ENCODE data around the gene ERCC5. TPM values are rescaled to one million over a fixed set of nuclear protein-coding genes. Genes with fewer than 3 reads are reported as not detected.

Gene ERCC5
- total and polyA plus RNA-seq, 7 donors: 13.5 to 37.4 (median 24.3) TPM

- intact Hi-C loops (cut with DNase I): no loop called here
- Histone ChIP-seq H3K4me3 (no peak overlapping the region), H3K9me3 (no peaks in the 10 kb centered on the region), H3K36me3 (ENCODE audit: insufficient read depth in 1 of 2, low read depth in 1 of 2) (peaks cover 9 to 94% of the 10 kb centered on the region in 2 donors), H3K27ac (no peak overlapping the region), H3K4me1 (no peaks in the 10 kb centered on the region), H3K27me3 (ENCODE audit: insufficient read depth in 3 of 3, low read length in 2 of 3) (no peaks in the 10 kb centered on the region)
- no peak for DNase-seq
- ATAC-seq: no peak
- WGBS, 3 donors: 74 to 95% (median 81%) methylated on average over 1 of the region's 1 CpG
- no peak for TF ChIP-seq CTCF (IDR thresholded peaks at IDR 0.05)
Measured at GRCh38 chr13:102838273-102838672, 7.6 kb upstream of the ERCC5 start.

- no peak for TF ChIP-seq CTCF (IDR thresholded peaks at IDR 0.05)
- ATAC-seq (no peak), DNase-seq (no peak)
- intact Hi-C loops (cut with DNase I): no loop called here
- Histone ChIP-seq H3K36me3 (ENCODE audit: insufficient read depth in 1 of 2, low read depth in 1 of 2) (peaks cover 9 to 89% of the 10 kb centered on the region in 2 donors), H3K4me1 (no peaks in the 10 kb centered on the region), H3K27me3 (ENCODE audit: insufficient read depth in 3 of 3, low read length in 2 of 3) (no peaks in the 10 kb centered on the region), H3K4me3 (no peak overlapping the region), H3K27ac (no peak overlapping the region), H3K9me3 (no peaks in the 10 kb centered on the region)
- 45 to 49% (median 48%) methylated on average over 4 of the region's 4 CpGs for WGBS, 3 donors
Measured at GRCh38 chr13:102838982-102839381, 6.8 kb upstream of the ERCC5 start.

GRCh38 chr13:102839462-102839861 is 6.4 kb upstream of the ERCC5 start:
- intact Hi-C loops (cut with DNase I): no loop called here
- no peak for TF ChIP-seq CTCF (IDR thresholded peaks at IDR 0.05)
- no peak for ATAC-seq
- WGBS, 3 donors: 81 to 85% (median 82%) methylated on average over 5 of the region's 5 CpGs
- Histone ChIP-seq H3K9me3 (no peaks in the 10 kb centered on the region), H3K36me3 (ENCODE audit: insufficient read depth in 1 of 2, low read depth in 1 of 2) (peaks cover 9 to 84% of the 10 kb centered on the region in 2 donors), H3K27ac (no peak overlapping the region), H3K4me3 (no peak overlapping the region), H3K4me1 (no peaks in the 10 kb centered on the region), H3K27me3 (ENCODE audit: insufficient read depth in 3 of 3, low read length in 2 of 3) (no peaks in the 10 kb centered on the region)
- DNase-seq: no peak

GRCh38 chr13:102845289-102845629 is 573 bp upstream of the ERCC5 start:
- no peak for TF ChIP-seq CTCF (IDR thresholded peaks at IDR 0.05)
- H3K4me1 ChIP-seq: peaks cover 9% of the 10 kb centered on the region
- no peaks in the 10 kb centered on the region for H3K27me3 ChIP-seq (ENCODE audit: insufficient read depth in 3 of 3, low read length in 2 of 3)
- H3K9me3 ChIP-seq: no peaks in the 10 kb centered on the region
- no peak for DNase-seq
- peaks cover 0 to 30% of the 10 kb centered on the region in 2 donors for H3K36me3 ChIP-seq (ENCODE audit: insufficient read depth in 1 of 2, low read depth in 1 of 2)
- H3K27ac ChIP-seq: peak overlapping the region; percentile 94
- peak overlapping the region; percentile 82 for H3K4me3 ChIP-seq
- 1 to 4% (median 2%) methylated on average over 13 of the region's 13 CpGs for WGBS, 3 donors
- ATAC-seq: peak; percentile 29 to 54 (median 35)
- intact Hi-C loops (cut with DNase I): loop anchor here (2.0 to 5.0 kb wide), 3 partner anchors 43 to 248 kb away; partner anchors contain the start of gene TPP2 (in 2 of the 2)

Measured in psoas muscle (tissue), 8 donors.